ENCODE results near the gene GSTT4. TPM values are rescaled to one million over a fixed set of nuclear protein-coding genes. Genes with fewer than 3 reads are reported as not detected.

GSTT4 gene
- total and polyA plus RNA-seq, 2 of the 13 experiments (the other 11 are each of a cell fraction or from before 2014, with no cell fraction given): 0.59 to 0.62 TPM

GRCh38 chr22:24008381-24009226 lies 3.4 kb upstream of the GSTT4 start (continued):
- TF ChIP-seq, protein P1, sequence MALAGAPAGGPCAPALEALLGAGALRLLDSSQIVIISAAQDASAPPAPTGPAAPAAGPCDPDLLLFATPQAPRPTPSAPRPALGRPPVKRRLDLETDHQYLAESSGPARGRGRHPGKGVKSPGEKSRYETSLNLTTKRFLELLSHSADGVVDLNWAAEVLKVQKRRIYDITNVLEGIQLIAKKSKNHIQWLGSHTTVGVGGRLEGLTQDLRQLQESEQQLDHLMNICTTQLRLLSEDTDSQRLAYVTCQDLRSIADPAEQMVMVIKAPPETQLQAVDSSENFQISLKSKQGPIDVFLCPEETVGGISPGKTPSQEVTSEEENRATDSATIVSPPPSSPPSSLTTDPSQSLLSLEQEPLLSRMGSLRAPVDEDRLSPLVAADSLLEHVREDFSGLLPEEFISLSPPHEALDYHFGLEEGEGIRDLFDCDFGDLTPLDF (CRISPR knock-in tag; IDR thresholded peaks at IDR 0.05): no peak
- TF ChIP-seq SSRP1 (CRISPR knock-in tag; IDR thresholded peaks at IDR 0.05) (peak; percentile 99), ZNF768 (CRISPR knock-in tag; IDR thresholded peaks at IDR 0.05) (no peak), RORA (CRISPR knock-in tag; IDR thresholded peaks at IDR 0.05) (no peak), FUBP1 (CRISPR knock-in tag; IDR thresholded peaks at IDR 0.05; ENCODE audit: borderline replicate concordance) (no peak), ZNF337 (CRISPR knock-in tag; IDR thresholded peaks at IDR 0.05; ENCODE audit: borderline replicate concordance, low read depth) (no peak)

DNA sequence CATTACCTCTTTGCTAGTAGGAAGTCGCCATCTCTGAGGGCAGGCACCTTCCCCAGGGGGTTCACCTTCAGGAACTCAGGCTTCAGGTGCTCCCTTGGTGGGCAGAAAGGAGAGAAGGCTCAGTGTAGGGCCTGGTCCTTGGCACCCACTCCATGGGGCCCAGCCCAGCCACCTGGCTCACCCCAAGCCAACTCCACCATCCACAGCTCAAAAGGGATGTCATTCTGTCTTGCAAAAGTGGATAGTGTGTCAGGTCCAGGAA lies 2.7 kb upstream of the GSTT4 start:
- peak overlapping the region; percentile 87 for H3K27ac ChIP-seq (ENCODE audit: extremely low read length, insufficient read depth, low read length)
- CTCF ChIA-PET (ENCODE audit: low intra/inter-chr PET ratio, low total read pairs): no interaction called here
- H4K20me1 ChIP-seq (ENCODE audit: insufficient read depth, low read length): no peaks in the 10 kb centered on the region
- BruUV-seq (replicated peaks): no TSS peak
- peak overlapping the region; percentile 17 to 95 (median 24); a peak in 4 of 6 replicates for H3K4me3 ChIP-seq (replicated peaks in 1 of 3; ENCODE audit: insufficient read depth in 1 of 3, low read depth in 2 of 3, low read length in 3 of 3)
- peaks cover 15% of the 10 kb centered on the region for H3K79me2 ChIP-seq (ENCODE audit: insufficient read depth, low read length)
- intact Hi-C loops (cut with micrococcal nuclease; ENCODE audit: unreplicated experiment) (no loop called here), in situ Hi-C loops (cut with HindIII; ENCODE audit: extremely low pct_ligation_motif_present, low pct_unique_long_range_greater_than_20kb) (loop anchor here (5.0 kb wide), 1 partner anchor 71 kb away; no protein-coding TSS in a partner anchor)
- DNase-seq (ENCODE audit: low spot score) (no peak), ATAC-seq (no peak), FAIRE-seq (no peak)
- peak overlapping the region; percentile 5 for H2AFZ ChIP-seq (ENCODE audit: low read length)
- peak overlapping the region; percentile 86 for H3K4me2 ChIP-seq (ENCODE audit: low read depth, low read length)
- POLR2A ChIA-PET: interaction anchor here (2.1 kb wide), 1 partner anchor 114 kb away, joined by 8 read pairs; the partner anchor contains the start of gene MIF
- peak overlapping the region; percentile 73 for H3K9ac ChIP-seq (ENCODE audit: insufficient read depth, low read depth, low read length)
- WGBS (ENCODE audit: low lambda C conversion rate): 75% methylated on average over 1 of the region's 1 CpG
- no peaks in the 10 kb centered on the region; a peak in 1 of 5 replicates for H3K27me3 ChIP-seq (ENCODE audit: control insufficient read depth in 1 of 2, insufficient read depth in 2 of 2, low read length in 2 of 2)
- H3K9me3 ChIP-seq (ENCODE audit: low read length): no peaks in the 10 kb centered on the region
- no peaks in the 10 kb centered on the region for H3K36me3 ChIP-seq (replicated peaks in 1 of 2; ENCODE audit: control insufficient read depth in 1 of 2, insufficient read depth in 2 of 2, low read length in 2 of 2)
- peaks cover 71% of the 10 kb centered on the region for H3K4me1 ChIP-seq (ENCODE audit: insufficient read depth, low read length)
- 0 out of 2 replicates have a peak, but pooled peaks have one; percentile 28 for TF ChIP-seq ZBTB7A (CRISPR knock-in tag; IDR thresholded peaks at IDR 0.05)
- TF ChIP-seq CREM (IDR thresholded peaks at IDR 0.05): no peak
- TF ChIP-seq CREM (CRISPR knock-in tag; IDR thresholded peaks at IDR 0.05): no peak
- TF ChIP-seq SIN3B (IDR thresholded peaks at IDR 0.05; ENCODE audit: low read length): no peak
- no peak for TF ChIP-seq SMAD1 (CRISPR knock-in tag; IDR thresholded peaks at IDR 0.05; ENCODE audit: borderline replicate concordance, low read depth)
- no peak for TF ChIP-seq ZNF10 (CRISPR knock-in tag; IDR thresholded peaks at IDR 0.05; ENCODE audit: borderline replicate concordance, low read depth)
- no peak for TF ChIP-seq ZNF839 (CRISPR knock-in tag; IDR thresholded peaks at IDR 0.05; ENCODE audit: borderline replicate concordance)
- TF ChIP-seq DRAP1 (CRISPR knock-in tag; IDR thresholded peaks at IDR 0.05): no peak
- 0 out of 2 replicates have a peak, but pooled peaks have one; percentile 62 for TF ChIP-seq NRL (CRISPR knock-in tag; IDR thresholded peaks at IDR 0.05; ENCODE audit: borderline replicate concordance)
- TF ChIP-seq SIN3A (IDR thresholded peaks at IDR 0.05; ENCODE audit: borderline replicate concordance, low read depth, low read length): no peak
- no peak for TF ChIP-seq ARNT2 (CRISPR knock-in tag; IDR thresholded peaks at IDR 0.05; ENCODE audit: low read depth)
- no peak for TF ChIP-seq GLI4 (CRISPR knock-in tag; IDR thresholded peaks at IDR 0.05; ENCODE audit: borderline replicate concordance)

Measured in HepG2 (cell line).